ENCODE measurements around the gene BET1. TPM values are rescaled to one million over a fixed set of nuclear protein-coding genes. Genes with fewer than 3 reads are reported as not detected.

The BET1 gene
- total RNA-seq, 1 donor: 20.6 TPM

- Histone ChIP-seq H3K9me3 (ENCODE audit: low read depth, low read length) (no peaks in the 10 kb centered on the region), H4K20me1 (ENCODE audit: insufficient read depth, low read length) (no peaks in the 10 kb centered on the region), H3K79me2 (ENCODE audit: insufficient read depth, low read length) (no peaks in the 10 kb centered on the region), H3K36me3 (ENCODE audit: insufficient read depth, low read length) (no peaks in the 10 kb centered on the region), H3K27me3 (ENCODE audit: insufficient read depth, low read length) (no peaks in the 10 kb centered on the region), H2AFZ (ENCODE audit: low read length) (no peak overlapping the region), H3K27ac (ENCODE audit: low read depth, low read length) (no peak overlapping the region), H3K4me1 (ENCODE audit: insufficient read depth, low read length) (peaks cover 15% of the 10 kb centered on the region), H3K4me3 (ENCODE audit: insufficient read depth, low read length) (no peak overlapping the region), H3K4me2 (ENCODE audit: insufficient read depth, low read length) (no peak overlapping the region)
- no peak for TF ChIP-seq CTCF (IDR thresholded peaks at IDR 0.05; ENCODE audit: extremely low read depth, low read depth, low read length)
- no peak for DNase-seq (ENCODE audit: insufficient read length, low spot score, missing footprints)
These were observed 60.2 kb downstream of the BET1 start for GRCh38 chr7:93943816-93944540.

Other genes with a start within 250 kb of the BET1 start
- 8.7 and 10.6 TPM in 2 replicates for gene TFPI2, start 113.6 kb downstream of the BET1 start, total RNA-seq
- not detected in 2 replicates for gene GNGT1, start 97.8 kb downstream of the BET1 start, total RNA-seq
- gene GNG11, start 82.6 kb downstream of the BET1 start, total RNA-seq: 7.6 and 8.8 TPM in 2 replicates

All from osteoblast (primary cell).